Heart left ventricle (tissue), 16 donors: ENCODE results near the gene CDT1. TPM values are rescaled to one million over a fixed set of nuclear protein-coding genes. Genes with fewer than 3 reads are reported as not detected.
A peak's percentile ranks its signal among the peaks of the same experiment; 100 is the strongest.

ENCODE experiments used
- ATAC-seq, 4 donors: fragments of 200-7000 bp; cut with Tn5 transposase; one replicate each; pipeline ENCODE4 v1.9.1; 2020 to 2022; ENCODE audit warnings: moderate library complexity in 4 of 4, mild to moderate bottlenecking in 3 of 4, moderate number of reproducible peaks in 1 of 4
- DNase-seq, 5 donors: peaks; one replicate each; pipeline ENCODE4 v3.0.0-alpha.2; 2020
- H3K27ac ChIP-seq, 12 donors: fragments of 200-600 bp; sonication (generic) in 4 of 12; one replicate each; pipeline versions ENCODE4 v1.5.0 to v1.8.0; 2016 to 2022; ENCODE audit warnings: mild to moderate bottlenecking in 2 of 12
- H3K27me3 ChIP-seq, 9 donors: fragments of 200-600 bp; sonication (generic) in 2 of 9; one replicate each; pipeline versions ENCODE4 v1.5.1 to v1.8.0; 2016 to 2022; ENCODE audit warnings: mild to moderate bottlenecking in 3 of 9
- H3K36me3 ChIP-seq, 9 donors: fragments of 200-600 bp; sonication (generic) in 2 of 9; one replicate each; pipeline versions ENCODE4 v1.5.0 to v1.8.0; 2018 to 2022; ENCODE audit warnings: mild to moderate bottlenecking in 2 of 9
- H3K4me1 ChIP-seq, 12 donors: fragments of 200-600 bp; sonication (generic) in 4 of 12; one replicate each; pipeline versions ENCODE4 v1.5.0 to v1.8.0; 2016 to 2022; ENCODE audit warnings: mild to moderate bottlenecking in 3 of 12
- H3K4me3 ChIP-seq, 12 donors: fragments of 200-600 bp; sonication (generic) in 4 of 12; one replicate each; pipeline versions ENCODE4 v1.5.0 to v1.8.0; 2017 to 2022; ENCODE audit warnings: mild to moderate bottlenecking in 9 of 12, moderate library complexity in 4 of 12
- H3K9me3 ChIP-seq, 12 donors: fragments of 200-600 bp; sonication (generic) in 4 of 12; one replicate each; pipeline versions ENCODE4 v1.5.0 to v1.8.0; 2016 to 2022; ENCODE audit warnings: mild to moderate bottlenecking in 1 of 12
- POLR2A ChIP-seq, 2 donors: fragments of 450-650 bp; IDR thresholded peaks; one replicate each; pipeline ENCODE4 v1.6.1; 2017; ENCODE audit warnings: antibody characterized with exemption in 2 of 2, mild to moderate bottlenecking in 2 of 2, moderate library complexity in 2 of 2
- WGBS, 4 donors: extraction: QIAGEN DNeasy Blood & Tissue Kit in 2 of 4; methylation state at CpG; one replicate each; pipeline versions ENCODE4 v1.1.5 to v1.1.7; 2013 to 2018; 5-methylcytosine and 5-hydroxymethylcytosine counted together
- intact Hi-C, 10 donors: fragments of 100-400 bp; cut with DNase I; formaldehyde crosslinking; loops; one replicate each; pipeline versions ENCODE4 v1.11.1 to v1.14.2; 2022
- polyA plus RNA-seq, 2 donors: library from polyadenylated mRNA; stranded (reverse); fragments of 200-250 nt; gene quantifications; one replicate each; pipeline ENCODE4 v1.2.3, GENCODE V29; 2013
- total RNA-seq, 9 donors: library from RNA; depleted of rRNA in 2 of 9; stranded (reverse); fragments of >200 nt in 2 of 9; fragmentation: NEBNext Ultra II Directional in 3 of 9; extraction: Animal tissue kit (Norgen Biotek cat#: 25700) in 3 of 9; gene quantifications; one replicate each; pipeline versions ENCODE4 v1.1.0 to v1.2.4, GENCODE V29; 2016 to 2023
- TF ChIP-seq, protein P1 (sequence below), 12 donors: fragments of 200-600 bp; sonication (generic) in 4 of 12; IDR thresholded peaks; one replicate each; pipeline versions ENCODE4 v1.5.0 to v1.8.0; 2018 to 2022; ENCODE audit warnings: antibody characterized with exemption in 12 of 12, mild to moderate bottlenecking in 5 of 12
- donor health status: ischemic (EF 13 %, LVEDD 7.1; RV severe dilation, severe dysfunction).
- donor health status: healthy with polysubstance abuse.
- donor health status: DM: no; HTN: yes; CAD: no.
- donor health status: DM: no; HTN: no; CAD: no.
- donor health status: ischemic (EF 25% LVEDD 6.9; RV normal size, moderate dysfunction).
- donor health status: ischemic (EF 25% LVEDD 5.7; RV mildly dilated, moderate dysfunction).
- donor health status: healthy.
- donor health status: DM: yes; HTN: yes; CAD: no.
- donor health status: ischemic (EF 35%, LVEDD 5.7; RV mildly dilated, moderate dysfunction).
- donor health status: nonischemic (EF 11% LVEDD 7.7; RV severe dilation, severe dysfunction).
- donor health status: DM: yes; HTN: yes; CAD: no.
- donor health status: PGD.
- donor health status: ischemic (EF 29% LVEDD 5.4; RV normal size, mild dysfunction).
- donor health status: nonischemic (EF 23%, LVEDD 6.1; RV moderate dilation, normal function).

The CDT1 gene
- total and polyA plus RNA-seq, 11 donors, result 0.19 to 6.1 (median 0.61) TPM

DNA sequence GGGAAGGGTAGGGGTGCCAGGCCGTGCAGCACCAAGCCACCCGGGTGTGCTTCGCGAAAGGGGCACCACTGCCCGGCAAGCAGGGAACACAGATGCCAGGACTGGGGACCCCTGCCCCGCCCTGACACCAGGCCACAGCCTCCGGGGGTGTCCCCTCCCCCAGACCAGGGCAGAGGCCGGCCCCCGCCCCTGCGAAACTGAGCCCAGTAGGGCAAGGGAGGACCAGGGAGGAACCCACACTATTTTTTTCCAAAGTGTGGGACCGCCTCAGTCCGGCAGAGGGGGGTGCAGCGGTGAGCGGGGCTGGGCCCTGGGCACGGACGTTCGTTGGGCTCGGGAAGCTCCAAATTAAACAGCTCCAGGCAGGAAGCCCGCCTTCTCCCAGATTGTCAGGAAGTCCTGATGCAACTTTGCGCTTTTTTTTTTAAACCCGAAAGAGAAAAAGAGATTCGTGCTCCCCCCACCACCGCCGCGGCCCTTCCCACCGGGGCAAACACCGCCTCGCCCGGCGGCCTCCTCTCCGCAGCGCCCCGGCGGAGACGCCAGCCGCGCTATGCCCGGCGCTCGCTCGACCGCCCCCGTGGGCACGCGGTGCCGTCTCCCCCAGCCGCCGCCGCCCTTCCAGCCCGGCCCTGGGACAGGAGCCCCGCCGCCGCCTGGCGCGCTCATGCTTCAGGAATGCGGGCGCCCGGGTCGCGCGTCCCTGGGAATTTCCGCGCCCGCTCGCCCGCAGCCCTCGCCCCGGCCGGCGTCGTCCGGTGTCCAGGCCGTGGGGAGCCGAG lies 19.3 kb upstream of the CDT1 start:
- ATAC-seq (peak; percentile 57 to 73 (median 66)), DNase-seq (peak; percentile 69 to 82 (median 79))
- H3K9me3 ChIP-seq, result no peaks in the 10 kb centered on the region
- intact Hi-C loops, result loop anchor here in 8 of 10 donors (2.0 kb wide), 2 partner anchors 39 to 41 kb away; no protein-coding TSS in a partner anchor
- H3K27me3 ChIP-seq, result no peaks in the 10 kb centered on the region
- H3K27ac ChIP-seq, result peak overlapping the region; percentile 77 to 95 (median 88)
- peaks cover 0 to 58% (median 42%) of the 10 kb centered on the region in 12 donors for H3K4me1 ChIP-seq
- WGBS, 4 donors, result 4 to 6% (median 5%) methylated on average over 18 to 74 of the region's 74 CpGs
- TF ChIP-seq POLR2A (IDR thresholded peaks at IDR 0.05), result no peak
- TF ChIP-seq, protein P1, sequence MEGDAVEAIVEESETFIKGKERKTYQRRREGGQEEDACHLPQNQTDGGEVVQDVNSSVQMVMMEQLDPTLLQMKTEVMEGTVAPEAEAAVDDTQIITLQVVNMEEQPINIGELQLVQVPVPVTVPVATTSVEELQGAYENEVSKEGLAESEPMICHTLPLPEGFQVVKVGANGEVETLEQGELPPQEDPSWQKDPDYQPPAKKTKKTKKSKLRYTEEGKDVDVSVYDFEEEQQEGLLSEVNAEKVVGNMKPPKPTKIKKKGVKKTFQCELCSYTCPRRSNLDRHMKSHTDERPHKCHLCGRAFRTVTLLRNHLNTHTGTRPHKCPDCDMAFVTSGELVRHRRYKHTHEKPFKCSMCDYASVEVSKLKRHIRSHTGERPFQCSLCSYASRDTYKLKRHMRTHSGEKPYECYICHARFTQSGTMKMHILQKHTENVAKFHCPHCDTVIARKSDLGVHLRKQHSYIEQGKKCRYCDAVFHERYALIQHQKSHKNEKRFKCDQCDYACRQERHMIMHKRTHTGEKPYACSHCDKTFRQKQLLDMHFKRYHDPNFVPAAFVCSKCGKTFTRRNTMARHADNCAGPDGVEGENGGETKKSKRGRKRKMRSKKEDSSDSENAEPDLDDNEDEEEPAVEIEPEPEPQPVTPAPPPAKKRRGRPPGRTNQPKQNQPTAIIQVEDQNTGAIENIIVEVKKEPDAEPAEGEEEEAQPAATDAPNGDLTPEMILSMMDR (IDR thresholded peaks at IDR 0.05), result peak; percentile 37 to 68 (median 50)
- no peaks in the 10 kb centered on the region for H3K36me3 ChIP-seq
- H3K4me3 ChIP-seq, result peak overlapping the region; percentile 56 to 92 (median 70)

DNA sequence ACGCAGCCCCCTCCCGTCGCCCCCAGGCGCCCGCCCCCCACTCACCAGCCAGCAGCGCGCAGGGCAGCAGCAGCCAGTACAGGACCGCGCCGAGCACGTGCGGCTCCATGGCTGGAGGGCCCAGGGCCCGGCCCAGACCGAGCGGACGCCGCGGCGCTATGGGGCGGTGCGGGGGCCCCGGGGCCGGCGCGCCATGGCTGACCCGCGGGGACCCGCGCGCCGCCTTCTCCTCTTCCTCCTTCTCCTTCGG lies 18.8 kb upstream of the CDT1 start:
- H3K27ac ChIP-seq, result peak overlapping the region; percentile 77 to 95 (median 88)
- TF ChIP-seq, protein P1 (IDR thresholded peaks at IDR 0.05), result no peak
- TF ChIP-seq POLR2A (IDR thresholded peaks at IDR 0.05), result no peak
- no peaks in the 10 kb centered on the region for H3K27me3 ChIP-seq
- intact Hi-C loops, result loop anchor here in 9 of 10 donors (1.0 to 2.0 kb wide), 3 partner anchors 40 to 42 kb away; no protein-coding TSS in a partner anchor
- H3K4me1 ChIP-seq, result peaks cover 0 to 57% (median 37%) of the 10 kb centered on the region in 12 donors
- ATAC-seq (peak in 2 of 4 donors; percentile 40 to 48), DNase-seq (no peak)
- WGBS, 4 donors, result 0 to 2% (median 1%) methylated on average over 20 to 32 of the region's 32 CpGs
- H3K36me3 ChIP-seq, result no peaks in the 10 kb centered on the region
- H3K9me3 ChIP-seq, result no peaks in the 10 kb centered on the region
- H3K4me3 ChIP-seq, result peak overlapping the region; percentile 56 to 92 (median 70)

DNA sequence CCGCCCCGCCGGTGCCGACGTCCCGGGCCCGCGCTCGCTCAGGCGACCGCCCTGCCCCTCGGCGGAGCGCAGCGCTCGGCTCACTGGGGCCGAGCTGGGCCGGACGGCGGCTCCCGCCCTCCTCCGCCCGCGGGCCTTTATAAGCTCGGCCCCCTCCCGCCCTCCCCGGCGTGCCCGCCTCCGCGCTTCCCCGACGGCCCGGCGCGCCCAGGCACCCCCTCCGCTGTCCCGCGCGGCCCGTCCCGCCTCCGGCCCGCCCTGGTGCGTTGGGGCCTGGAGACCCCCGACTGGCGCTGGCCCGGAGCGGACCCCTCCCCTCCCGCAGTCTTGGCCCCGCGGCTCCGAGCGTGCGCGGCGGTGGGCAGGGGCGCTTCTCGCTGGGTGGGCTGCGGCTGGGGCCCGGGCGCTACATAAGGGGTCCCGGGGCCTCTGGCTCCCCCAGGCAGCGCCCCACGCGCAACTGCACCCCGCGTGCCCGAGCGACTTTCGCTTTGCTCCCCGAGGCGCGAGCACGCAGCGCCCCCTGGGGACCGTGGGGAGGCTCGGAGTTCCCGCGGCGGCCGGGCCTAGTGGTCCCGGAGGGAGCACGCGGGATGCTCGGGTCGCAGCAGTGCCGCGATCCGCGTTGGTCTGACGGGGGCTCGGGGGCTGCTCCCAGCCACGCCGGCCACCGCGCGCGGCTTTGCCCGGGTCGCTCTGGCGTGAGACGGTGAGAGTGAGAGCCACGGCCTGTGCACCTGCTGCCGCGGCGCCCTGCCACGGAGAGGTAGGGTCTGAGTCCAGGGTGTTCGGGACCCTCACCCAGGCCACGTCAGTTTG lies 18.3 kb upstream of the CDT1 start, which contains the start of gene PIEZO1:
Gene PIEZO1, minus strand, starts transcription at position 115 of the 819 bp plus-strand sequence. CDS start 256 bp downstream, outside the sequence.
- Histone ChIP-seq H3K27ac (peak within 1 kb of the TSS; percentile 77 to 95 (median 88)), H3K4me3 (peak within 1 kb of the TSS; percentile 56 to 92 (median 70)), H3K27me3 (no peaks in the 10 kb centered on the region), H3K36me3 (no peaks in the 10 kb centered on the region), H3K9me3 (no peaks in the 10 kb centered on the region), H3K4me1 (peaks cover 0 to 57% (median 35%) of the 10 kb centered on the region in 12 donors)
- 3 to 12% (median 5%) methylated on average over 38 to 110 of the region's 110 CpGs for WGBS, 4 donors
- intact Hi-C loops, result loop anchor here in 9 of 10 donors (1.0 to 2.0 kb wide), 3 partner anchors 41 to 43 kb away; no protein-coding TSS in a partner anchor
- peak in 1 of 2 donors; percentile 76 for TF ChIP-seq POLR2A (IDR thresholded peaks at IDR 0.05)
- TF ChIP-seq, protein P1 (IDR thresholded peaks at IDR 0.05), result peak; percentile 78 to 91 (median 88)
- ATAC-seq (peak in 3 of 4 donors; percentile 34 to 74 (median 70)), DNase-seq (peak; percentile 71 to 90 (median 77))
